ENCODE data around the gene EIF4EBP3. TPM values are rescaled to one million over a fixed set of nuclear protein-coding genes. Genes with fewer than 3 reads are reported as not detected.

The EIF4EBP3 gene
- total RNA-seq, 2 experiments from 2014 or later = 12.7 to 15.1 TPM

DNA sequence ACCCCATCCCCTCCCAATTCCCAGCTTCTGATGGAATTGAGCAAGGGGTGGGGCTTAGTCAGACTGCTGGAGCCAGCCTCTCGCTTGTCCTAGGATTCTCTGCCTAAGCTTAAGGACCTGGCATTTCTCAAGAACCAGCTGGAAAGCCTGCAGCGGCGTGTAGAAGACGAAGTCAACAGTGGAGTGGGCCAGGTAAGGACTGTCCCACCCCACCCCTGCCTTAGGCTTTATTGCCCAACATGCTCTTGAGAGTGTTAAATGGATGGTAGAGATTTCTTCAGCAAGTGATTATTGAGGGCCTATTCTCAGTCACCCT is 18.3 kb downstream of the EIF4EBP3 start:
- ATAC-seq (ENCODE audit: poor library complexity) = no peak
- H3K27me3 ChIP-seq (ENCODE audit: control insufficient read depth in 1 of 2, insufficient read depth in 2 of 2, low read length in 2 of 2) = no peaks in the 10 kb centered on the region
- H3K27ac Mint-ChIP-seq = peak overlapping the region; percentile 94
- peak overlapping the region; percentile 94 for H3K4me3 Mint-ChIP-seq
- no peaks in the 10 kb centered on the region for H3K9me3 ChIP-seq (ENCODE audit: control insufficient read depth in 1 of 2, insufficient read depth in 1 of 2, low read length in 2 of 2)
- H3K36me3 Mint-ChIP-seq (ENCODE audit: low read depth) = peaks cover 61% of the 10 kb centered on the region
- ChIA-PET POLR2A (interaction anchor here (1.0 to 8.9 kb wide), 8 partner anchors 9 to 164 kb away, joined by 3 to 87 read pairs (median 6); partner anchors contain the start of genes ANKHD1, EIF4EBP3, IK and NDUFA2), CTCF (interaction anchor here (1.3 to 1.5 kb wide), 2 partner anchors 18 to 73 kb away, joined by 5 to 6 read pairs; partner anchors contain the start of genes EIF4EBP3 and TMCO6)
- H3K4me1 ChIP-seq (ENCODE audit: insufficient read depth, low read length) = peaks cover 77% of the 10 kb centered on the region
- intact Hi-C loops (cut with DNase I, micrococcal nuclease) = loop anchor here in 1 of 2 experiments (2.0 to 10.0 kb wide), 6 partner anchors 17 to 458 kb away; partner anchors contain the start of genes CYSTM1 and TMCO6
- no peak for DNase-seq
- TF ChIP-seq, protein P1, sequence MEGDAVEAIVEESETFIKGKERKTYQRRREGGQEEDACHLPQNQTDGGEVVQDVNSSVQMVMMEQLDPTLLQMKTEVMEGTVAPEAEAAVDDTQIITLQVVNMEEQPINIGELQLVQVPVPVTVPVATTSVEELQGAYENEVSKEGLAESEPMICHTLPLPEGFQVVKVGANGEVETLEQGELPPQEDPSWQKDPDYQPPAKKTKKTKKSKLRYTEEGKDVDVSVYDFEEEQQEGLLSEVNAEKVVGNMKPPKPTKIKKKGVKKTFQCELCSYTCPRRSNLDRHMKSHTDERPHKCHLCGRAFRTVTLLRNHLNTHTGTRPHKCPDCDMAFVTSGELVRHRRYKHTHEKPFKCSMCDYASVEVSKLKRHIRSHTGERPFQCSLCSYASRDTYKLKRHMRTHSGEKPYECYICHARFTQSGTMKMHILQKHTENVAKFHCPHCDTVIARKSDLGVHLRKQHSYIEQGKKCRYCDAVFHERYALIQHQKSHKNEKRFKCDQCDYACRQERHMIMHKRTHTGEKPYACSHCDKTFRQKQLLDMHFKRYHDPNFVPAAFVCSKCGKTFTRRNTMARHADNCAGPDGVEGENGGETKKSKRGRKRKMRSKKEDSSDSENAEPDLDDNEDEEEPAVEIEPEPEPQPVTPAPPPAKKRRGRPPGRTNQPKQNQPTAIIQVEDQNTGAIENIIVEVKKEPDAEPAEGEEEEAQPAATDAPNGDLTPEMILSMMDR (IDR thresholded peaks at IDR 0.05) = no peak
- H3K4me1 Mint-ChIP-seq (ENCODE audit: low read depth) = peaks cover 72% of the 10 kb centered on the region
- no peak overlapping the region for H3K4me3 ChIP-seq (ENCODE audit: low read length)
- H3K9me3 Mint-ChIP-seq = no peaks in the 10 kb centered on the region
- H3K36me3 ChIP-seq (ENCODE audit: insufficient read depth, low read length) = peaks cover 44% of the 10 kb centered on the region
- peak overlapping the region; percentile 89 to 97 for H3K27ac ChIP-seq (ENCODE audit: low read depth in 1 of 2, low read length in 2 of 2)
- H3K27me3 Mint-ChIP-seq = no peaks in the 10 kb centered on the region

DNA sequence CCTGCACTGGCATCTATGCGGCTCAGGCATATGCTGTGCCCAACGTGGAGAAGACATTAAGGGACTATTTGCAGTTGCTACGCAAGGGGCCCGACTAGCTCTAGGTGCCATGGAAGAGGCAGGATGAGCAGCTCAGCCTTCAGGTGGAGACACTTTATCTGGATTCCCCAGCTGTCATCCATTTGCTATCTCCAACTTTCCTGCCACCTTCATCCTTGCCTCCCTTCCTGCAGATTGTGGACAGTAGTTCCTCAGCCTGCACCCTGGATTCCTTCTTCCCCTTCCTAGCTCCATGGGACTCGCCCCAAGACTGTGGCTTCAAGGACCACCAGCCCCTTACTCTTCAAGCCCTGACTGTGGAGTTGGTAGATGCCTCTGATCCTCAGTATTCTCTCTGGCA is 19.2 kb downstream of the EIF4EBP3 start:
- Mint-ChIP-seq H3K27me3 (no peaks in the 10 kb centered on the region), H3K4me3 (peak overlapping the region; percentile 59), H3K4me1 (ENCODE audit: low read depth) (peaks cover 75% of the 10 kb centered on the region), H3K27ac (peak overlapping the region; percentile 97), H3K36me3 (ENCODE audit: low read depth) (peaks cover 62% of the 10 kb centered on the region), H3K9me3 (no peaks in the 10 kb centered on the region)
- TF ChIP-seq, protein P1 (IDR thresholded peaks at IDR 0.05) = no peak
- ChIA-PET CTCF (interaction anchor here (0.5 to 1.5 kb wide), 2 partner anchors 19 to 1201 kb away, joined by 3 to 5 read pairs; partner anchors contain the start of gene EIF4EBP3), POLR2A (interaction anchor here (0.9 to 8.9 kb wide), 4 partner anchors 9 to 144 kb away, joined by 5 to 87 read pairs (median 10); partner anchors contain the start of genes EIF4EBP3, IK, NDUFA2 and SRA1)
- ATAC-seq (ENCODE audit: poor library complexity) (no peak), DNase-seq (no peak)
- Histone ChIP-seq H3K36me3 (ENCODE audit: insufficient read depth, low read length) (peaks cover 37% of the 10 kb centered on the region), H3K4me3 (ENCODE audit: low read length) (no peak overlapping the region), H3K27ac (ENCODE audit: low read depth in 1 of 2, low read length in 2 of 2) (no peak overlapping the region), H3K9me3 (ENCODE audit: control insufficient read depth in 1 of 2, insufficient read depth in 1 of 2, low read length in 2 of 2) (no peaks in the 10 kb centered on the region), H3K27me3 (ENCODE audit: control insufficient read depth in 1 of 2, insufficient read depth in 2 of 2, low read length in 2 of 2) (no peaks in the 10 kb centered on the region), H3K4me1 (ENCODE audit: insufficient read depth, low read length) (peaks cover 75% of the 10 kb centered on the region)
- intact Hi-C loops (cut with DNase I, micrococcal nuclease) = loop anchor here in 1 of 2 experiments (5.0 to 10.0 kb wide), 4 partner anchors 131 to 459 kb away; partner anchors contain the start of gene CYSTM1

DNA sequence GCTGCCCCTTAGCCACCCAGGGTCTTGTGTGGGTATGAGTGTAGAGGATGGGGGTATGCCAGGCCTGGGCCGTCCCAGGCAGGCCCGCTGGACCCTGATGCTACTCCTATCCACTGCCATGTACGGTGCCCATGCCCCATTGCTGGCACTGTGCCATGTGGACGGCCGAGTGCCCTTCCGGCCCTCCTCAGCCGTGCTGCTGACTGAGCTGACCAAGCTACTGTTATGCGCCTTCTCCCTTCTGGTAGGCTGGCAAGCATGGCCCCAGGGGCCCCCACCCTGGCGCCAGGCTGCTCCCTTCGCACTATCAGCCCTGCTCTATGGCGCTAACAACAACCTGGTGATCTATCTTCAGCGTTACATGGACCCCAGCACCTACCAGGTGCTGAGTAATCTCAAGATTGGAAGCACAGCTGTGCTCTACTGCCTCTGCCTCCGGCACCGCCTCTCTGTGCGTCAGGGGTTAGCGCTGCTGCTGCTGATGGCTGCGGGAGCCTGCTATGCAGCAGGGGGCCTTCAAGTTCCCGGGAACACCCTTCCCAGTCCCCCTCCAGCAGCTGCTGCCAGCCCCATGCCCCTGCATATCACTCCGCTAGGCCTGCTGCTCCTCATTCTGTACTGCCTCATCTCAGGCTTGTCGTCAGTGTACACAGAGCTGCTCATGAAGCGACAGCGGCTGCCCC is 19.8 kb downstream of the EIF4EBP3 start:
- TF ChIP-seq, protein P1 (IDR thresholded peaks at IDR 0.05) = no peak
- no peaks in the 10 kb centered on the region for H3K9me3 ChIP-seq (ENCODE audit: control insufficient read depth in 1 of 2, insufficient read depth in 1 of 2, low read length in 2 of 2)
- intact Hi-C loops (cut with DNase I, micrococcal nuclease) = loop anchor here in 1 of 2 experiments (5.0 to 10.0 kb wide), 4 partner anchors 130 to 460 kb away; partner anchors contain the start of gene CYSTM1
- DNase-seq (no peak), ATAC-seq (ENCODE audit: poor library complexity) (no peak)
- H3K4me3 ChIP-seq (ENCODE audit: low read length) = no peak overlapping the region
- no peaks in the 10 kb centered on the region for H3K27me3 ChIP-seq (ENCODE audit: control insufficient read depth in 1 of 2, insufficient read depth in 2 of 2, low read length in 2 of 2)
- ChIA-PET CTCF (no interaction called here), POLR2A (interaction anchor here (0.9 to 8.9 kb wide), 3 partner anchors 10 to 144 kb away, joined by 5 to 87 read pairs (median 7); partner anchors contain the start of genes EIF4EBP3 and SRA1)
- Mint-ChIP-seq H3K4me3 (peak overlapping the region; percentile 59), H3K9me3 (no peaks in the 10 kb centered on the region), H3K36me3 (ENCODE audit: low read depth) (peaks cover 62% of the 10 kb centered on the region), H3K27me3 (no peaks in the 10 kb centered on the region), H3K27ac (peak overlapping the region; percentile 97), H3K4me1 (ENCODE audit: low read depth) (peaks cover 75% of the 10 kb centered on the region)
- H3K36me3 ChIP-seq (ENCODE audit: insufficient read depth, low read length) = peaks cover 37% of the 10 kb centered on the region
- peaks cover 69% of the 10 kb centered on the region for H3K4me1 ChIP-seq (ENCODE audit: insufficient read depth, low read length)
- no peak overlapping the region for H3K27ac ChIP-seq (ENCODE audit: low read depth in 1 of 2, low read length in 2 of 2)
